NAMALWA (cell line): ENCODE data around the gene SYT9.
A peak's percentile ranks its signal among the peaks of the same experiment; 100 is the strongest.

ENCODE experiments used
- DNase-seq: peaks from one replicate; pipeline ENCODE4 v3.0.0-alpha.2; 2015; ENCODE audit warnings: low spot score

Gene SYT9

DNA sequence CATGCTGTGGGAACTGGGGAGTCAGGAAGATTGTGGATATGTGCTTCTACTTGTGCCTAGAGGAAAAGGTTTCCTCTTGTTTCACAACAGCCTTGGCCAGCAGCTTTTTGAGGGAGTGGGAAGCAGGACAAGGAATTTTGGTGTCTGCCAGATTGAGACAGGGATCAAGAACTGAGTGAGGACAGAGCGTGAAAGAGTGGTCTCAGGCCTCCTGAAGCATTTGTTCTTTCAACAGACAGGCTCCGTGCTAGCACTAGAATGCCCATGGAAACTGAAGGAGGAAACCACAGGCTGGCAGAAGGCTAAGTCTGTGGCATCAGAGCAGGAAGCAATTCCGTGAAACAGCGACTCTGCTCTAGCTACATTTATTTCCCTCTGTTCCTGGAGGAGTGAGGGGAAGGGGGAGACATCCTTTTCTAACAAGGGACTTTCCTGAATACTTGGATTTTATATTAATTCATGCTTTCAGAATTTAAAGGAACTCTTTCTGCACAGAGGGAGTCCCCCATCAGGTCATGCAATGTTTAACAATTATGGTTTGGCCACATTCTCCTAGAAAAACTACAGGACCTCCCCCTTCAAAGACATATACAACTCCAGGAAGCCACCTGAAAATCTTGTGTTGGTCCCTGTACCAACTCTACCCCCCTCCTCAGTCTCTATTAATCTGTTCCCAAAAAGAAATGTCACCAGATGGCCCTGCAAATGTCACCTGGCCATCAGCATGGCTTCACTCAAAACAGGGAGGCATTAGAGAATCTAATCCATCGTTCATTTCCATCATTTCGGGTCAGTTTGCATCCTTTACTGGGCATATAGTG, 96.1 kb downstream of the SYT9 start:
- no peak for DNase-seq

DNA sequence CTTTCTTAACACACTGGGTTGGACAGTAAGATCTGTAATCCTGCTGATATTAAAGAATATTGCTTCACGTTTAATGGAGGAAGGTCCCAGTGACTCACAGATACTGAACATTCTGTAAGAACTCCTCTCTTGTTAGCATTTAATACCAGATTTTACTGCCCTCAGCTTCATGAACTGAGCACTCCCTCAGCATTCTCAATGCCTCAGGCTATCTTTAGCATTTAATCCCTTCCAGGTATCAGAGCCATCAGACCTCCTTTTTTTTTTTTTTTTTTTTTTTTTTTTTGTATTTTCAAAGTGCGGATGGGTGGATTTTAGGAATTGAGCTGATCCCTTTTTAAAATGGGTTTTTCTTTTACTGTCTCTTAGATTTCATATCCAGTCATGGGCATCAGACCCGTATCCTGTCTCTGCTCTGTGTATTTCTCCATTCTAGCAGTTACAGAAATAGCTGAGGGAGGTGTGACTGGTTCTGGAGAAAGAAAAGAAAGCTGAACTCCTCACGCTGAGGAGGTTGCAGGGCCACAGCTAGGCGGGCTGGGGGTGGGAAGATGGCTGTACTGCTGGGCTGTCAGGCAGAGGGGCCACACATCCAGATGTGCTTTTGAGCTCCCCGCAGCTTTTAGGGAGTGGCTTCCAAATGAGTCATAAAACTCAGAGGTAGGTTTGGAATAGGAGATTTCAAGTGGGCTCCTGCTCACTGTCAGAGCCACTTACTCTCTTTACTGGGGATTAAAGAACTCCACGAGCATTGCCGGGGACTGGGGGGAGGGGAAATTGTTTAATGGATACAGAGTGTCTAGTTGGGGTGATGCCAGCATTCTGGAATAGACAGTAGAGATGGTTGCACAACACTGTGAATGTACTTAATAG, 97.0 kb downstream of the SYT9 start:
- no peak for DNase-seq

DNA sequence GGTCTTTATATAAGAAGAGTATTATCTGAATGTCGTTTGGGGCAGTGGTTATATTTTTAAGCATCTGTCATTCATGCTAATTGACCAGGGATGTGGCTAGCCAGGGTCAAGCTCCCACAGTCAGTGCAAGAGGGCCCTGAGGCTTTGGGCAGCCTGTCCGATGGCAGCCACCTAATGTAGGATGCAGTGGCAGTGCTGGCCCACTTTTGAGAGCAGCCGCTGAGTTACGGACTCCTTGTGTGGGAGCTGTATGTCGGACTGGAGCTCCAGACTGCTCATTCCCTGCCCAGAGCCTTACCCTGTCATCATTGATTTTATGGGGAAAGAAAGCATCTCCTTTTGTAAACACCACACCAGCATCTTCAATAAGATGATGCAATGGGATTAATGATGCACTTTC, 99.5 kb downstream of the SYT9 start:
- no peak for DNase-seq

DNA sequence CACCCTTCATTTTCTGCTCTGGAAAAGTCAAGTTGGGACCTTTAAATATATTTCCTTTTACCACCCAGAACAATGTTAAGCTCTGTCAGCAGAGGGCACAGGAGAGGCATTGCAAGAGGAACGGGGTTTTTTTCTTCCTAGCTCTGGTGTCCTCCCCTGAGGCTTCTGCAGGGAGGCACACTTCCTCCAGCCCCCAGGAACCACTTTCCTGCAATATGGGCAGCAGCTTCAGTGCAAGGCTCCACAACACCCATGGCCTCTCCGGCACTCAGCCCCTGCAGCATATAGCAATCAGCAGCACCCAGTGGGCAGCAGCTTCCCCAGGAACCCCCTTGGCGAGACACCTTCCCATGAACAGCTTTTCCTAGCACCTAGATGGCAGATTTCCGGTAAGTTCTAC, 101.4 kb downstream of the SYT9 start:
- DNase-seq = peak; percentile 70

DNA sequence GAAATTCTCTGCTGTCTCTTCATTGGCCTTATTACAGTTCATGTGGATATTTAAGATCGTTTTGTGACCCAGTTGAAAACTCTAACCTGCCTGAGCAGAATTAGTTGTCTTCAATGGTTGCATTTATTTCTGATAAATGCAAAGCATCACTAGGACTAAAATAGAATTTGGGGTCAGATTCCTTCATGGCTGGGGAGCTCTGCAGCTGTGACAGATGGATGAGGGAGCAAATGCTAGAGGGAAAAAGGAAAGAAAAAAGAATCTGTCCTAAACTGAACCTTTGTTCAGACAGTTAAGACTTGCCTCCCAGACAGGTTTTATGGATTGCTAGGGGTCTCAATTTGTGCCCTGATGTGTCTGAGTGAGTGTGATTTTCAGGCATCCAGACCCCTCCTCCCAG, 113.0 kb downstream of the SYT9 start:
- DNase-seq = no peak

DNA sequence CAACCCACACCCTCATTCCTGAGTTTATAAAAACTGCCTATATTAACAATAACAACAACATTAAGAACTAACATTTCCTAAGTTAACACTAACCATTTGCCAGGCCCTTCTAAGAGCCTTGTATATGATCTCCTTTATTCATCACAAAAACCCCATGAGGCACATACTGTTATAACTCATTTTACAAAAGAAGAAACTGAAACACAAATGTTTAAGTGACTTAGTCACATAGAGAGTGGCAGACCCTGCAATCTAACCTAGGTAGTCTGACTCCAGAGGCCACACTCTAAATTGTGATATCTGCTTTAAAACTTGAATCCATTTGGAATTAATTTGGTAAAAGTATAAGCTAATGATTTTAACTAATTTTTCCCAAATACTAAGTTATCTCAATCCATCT, 116.1 kb downstream of the SYT9 start:
- no peak for DNase-seq

DNA sequence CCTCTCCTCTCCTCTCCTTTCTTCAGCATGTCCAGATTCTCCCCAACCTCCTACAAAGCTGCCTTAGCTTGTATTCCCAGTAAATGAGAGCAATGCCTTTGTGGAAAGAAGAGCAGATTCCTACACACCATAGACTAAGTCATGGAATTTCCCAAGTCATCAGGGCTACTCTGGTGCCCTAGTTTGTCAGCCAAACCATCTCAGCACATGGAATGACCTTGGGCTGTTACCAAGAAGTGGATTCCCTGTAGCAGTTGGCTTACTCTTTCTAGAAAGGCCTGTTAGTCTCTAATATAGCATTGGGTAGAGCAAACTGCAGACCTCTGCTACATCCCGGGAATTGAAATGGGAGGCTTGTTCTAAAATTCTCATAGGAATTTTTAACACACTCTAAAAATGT, 124.7 kb downstream of the SYT9 start:
- no peak for DNase-seq

DNA sequence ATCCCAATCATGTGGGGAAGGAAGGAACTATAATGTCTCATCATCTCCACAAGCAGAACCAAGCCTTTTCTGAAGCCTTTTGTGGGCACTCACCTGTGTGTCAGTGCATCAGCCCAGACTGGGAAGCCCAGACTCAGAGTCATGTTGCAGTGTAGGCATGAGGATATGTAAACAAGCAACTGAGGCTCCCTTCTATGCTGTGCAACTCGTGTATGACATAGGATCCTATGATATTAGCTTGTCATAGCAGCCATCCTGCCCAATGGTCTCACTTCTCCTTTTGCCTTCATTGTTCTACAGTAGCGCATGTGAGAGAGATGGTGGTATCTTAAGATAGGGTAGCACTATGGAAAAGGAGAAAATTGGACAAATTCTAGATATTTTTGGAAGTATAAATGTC, 130.2 kb downstream of the SYT9 start:
- peak; percentile 8 for DNase-seq

DNA sequence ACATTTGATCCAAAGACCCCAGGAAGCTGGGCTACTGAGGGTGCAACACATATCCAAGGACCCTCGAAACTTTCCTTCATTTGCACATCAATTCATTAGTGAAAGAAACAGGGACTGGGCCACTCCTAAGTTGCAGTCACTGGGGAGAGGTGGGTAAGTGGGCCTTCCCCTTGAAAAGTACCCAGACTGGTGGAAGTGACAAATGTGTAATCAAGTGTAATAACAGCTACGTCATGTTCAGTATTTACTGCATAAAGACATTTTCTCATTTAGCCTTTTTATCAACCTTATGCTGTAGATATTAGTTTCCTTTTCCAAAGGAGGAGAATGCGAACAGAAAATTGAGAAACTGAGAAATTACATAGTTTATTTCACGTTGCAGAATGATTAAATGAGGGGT, 131.7 kb downstream of the SYT9 start:
- no peak for DNase-seq

DNA sequence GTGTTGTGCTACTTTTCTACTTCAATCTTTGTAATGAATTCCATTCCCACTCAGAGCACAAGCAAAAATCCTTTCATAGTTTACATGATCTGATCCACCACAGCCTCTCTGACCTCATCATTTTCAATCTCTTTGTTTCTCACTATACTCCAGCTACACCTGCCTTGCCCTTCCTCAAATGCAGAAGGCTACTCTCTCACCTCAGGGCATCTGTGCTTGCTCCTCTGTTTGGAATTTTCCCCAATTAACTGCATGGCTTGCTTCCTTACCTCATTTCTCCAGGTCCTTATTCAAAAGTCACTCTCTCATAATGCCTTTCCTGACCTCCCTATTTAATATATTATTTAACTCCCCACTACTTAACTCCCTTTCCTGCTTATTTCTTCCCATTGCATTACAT, 133.0 kb downstream of the SYT9 start:
- DNase-seq = no peak

DNA sequence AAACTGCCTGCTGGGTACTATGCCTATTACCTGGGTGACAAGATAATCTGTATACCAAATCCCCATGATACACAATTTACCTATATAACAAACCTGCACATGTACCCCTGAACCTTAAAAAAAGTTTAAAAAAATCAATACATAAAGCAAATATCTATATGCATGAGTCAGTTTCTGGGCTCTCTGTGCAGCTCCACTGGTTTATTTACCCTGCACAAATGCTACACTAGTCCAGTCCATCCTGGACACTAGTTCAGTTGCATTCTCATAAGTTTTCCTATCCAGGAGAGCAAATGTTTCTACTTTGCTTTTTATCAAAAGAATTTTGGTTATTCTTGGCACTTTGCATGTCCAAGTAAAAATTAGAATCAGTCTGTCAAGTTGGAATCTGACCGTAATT, 133.8 kb downstream of the SYT9 start:
- no peak for DNase-seq

DNA sequence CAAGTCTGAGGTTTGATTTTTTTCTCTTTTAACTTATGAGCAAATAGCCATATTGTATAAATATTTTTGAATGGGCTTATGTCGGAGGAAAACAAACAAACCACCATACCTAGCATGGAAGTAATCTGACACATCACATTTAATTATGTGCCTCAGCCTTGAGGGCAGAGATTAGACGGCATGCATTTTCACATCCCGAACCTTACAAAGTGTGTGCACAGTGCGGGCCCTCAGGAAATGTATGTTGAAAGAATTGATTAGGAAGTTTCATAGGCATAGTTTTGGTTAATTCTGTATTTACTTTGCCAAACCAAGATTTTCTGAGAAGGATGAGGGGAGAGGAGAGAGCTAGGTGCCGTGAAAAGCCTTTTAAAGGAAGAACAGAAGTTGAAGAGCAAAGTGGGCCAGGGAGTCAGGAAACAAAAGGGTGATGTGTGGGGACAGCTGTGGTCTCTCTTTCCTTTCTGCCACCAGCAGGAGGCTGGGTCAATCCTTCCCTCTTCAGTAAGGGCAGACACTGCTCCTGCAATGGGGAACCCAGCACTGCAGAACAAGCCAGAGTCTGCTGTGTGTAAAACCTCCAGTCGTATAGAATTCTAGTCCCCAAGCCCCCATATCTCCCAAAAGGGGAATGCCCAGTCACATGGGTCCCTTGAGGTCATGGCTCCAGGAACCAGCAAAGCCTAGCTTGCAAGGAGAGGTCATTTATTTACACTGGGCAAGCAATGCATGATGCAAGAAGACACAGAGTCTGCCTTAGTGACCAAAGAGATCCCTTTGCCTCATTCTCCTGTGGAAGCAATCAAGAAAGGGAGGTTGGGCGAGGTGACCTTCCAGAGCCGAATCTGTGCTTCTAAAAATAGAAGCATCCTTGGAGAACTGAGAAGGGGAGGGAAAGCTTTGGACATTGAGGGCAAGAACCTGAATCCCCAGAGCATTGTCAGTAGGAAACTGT, 162.5 kb downstream of the SYT9 start:
- DNase-seq = no peak

DNA sequence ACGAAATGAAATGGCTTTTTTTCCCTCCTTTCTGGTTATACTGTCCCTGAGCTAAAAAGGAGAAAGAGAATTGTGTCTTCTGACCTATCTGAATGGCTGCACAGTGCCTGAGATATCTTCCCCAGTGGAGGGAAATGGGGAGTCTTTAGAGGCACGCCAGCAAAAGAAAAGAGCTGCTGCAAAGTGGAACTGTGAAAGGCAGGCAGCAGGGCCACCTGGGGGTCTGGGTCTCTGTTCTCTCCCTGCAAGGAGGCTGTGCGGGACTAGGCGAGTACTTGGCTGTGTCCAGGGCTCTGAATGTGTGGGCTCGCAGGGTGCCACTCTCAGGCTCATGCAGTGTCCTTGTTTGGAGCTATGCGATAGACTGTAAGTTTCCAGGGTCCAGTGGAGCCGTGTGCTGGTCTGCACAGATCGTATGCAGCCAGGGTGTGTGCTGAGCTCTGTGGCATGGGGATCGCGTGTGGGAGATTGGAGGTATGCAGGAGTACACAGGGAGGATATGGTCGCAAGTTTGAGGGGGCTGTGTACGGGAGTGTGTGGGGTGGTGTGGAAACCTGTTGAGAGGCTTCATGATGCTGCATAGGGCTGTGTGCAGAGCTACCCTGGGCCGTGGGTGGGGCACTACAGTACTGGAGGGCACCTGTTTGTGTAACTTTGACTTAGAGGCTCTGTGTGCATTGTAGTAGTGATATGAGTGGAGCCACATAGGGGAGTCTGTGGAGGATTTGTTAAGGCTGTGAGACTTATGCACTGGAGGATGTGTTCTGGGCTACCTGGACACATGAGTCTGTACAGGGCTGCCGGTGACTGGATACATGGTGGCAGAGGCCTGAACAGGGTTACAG, 163.5 kb downstream of the SYT9 start:
- DNase-seq = no peak

DNA sequence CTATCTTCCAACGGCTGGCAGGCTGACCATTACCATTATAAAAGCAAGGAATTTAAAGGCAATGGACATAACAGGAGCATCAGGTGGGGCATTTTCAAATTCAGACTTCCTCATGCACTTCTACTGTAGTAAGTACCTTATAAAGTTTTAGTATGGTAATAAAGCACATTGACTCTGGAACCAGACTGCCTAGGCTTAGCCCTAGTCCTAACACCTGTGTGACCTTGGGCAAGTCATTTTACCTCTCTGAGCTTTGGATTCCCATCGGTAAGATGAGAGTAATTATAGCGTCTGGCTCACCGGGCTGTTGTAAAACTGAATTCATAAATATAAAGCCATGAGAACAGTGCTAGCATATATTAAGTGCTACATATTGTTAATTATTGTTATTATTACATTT, 164.4 kb downstream of the SYT9 start:
- no peak for DNase-seq

DNA sequence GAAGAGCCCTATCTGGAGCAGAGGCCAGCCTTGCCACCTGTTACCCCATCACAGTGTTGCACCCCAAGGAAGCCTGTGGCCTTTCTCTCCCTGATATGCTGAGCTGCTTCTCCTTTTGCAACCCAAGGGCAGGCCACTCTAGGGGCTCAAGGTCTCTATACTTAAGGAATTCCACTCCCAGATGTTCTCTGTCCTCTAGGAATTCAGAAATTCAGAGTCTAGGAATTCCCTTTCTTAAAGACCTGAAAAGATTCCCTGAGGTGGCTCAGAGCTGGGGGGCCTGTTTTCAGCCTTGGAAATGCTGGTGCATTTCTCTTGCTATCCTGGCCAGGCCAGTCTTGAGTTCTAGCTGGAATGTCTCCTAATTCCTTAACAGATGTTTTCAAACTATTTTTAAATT, 165.6 kb downstream of the SYT9 start:
- DNase-seq = no peak

DNA sequence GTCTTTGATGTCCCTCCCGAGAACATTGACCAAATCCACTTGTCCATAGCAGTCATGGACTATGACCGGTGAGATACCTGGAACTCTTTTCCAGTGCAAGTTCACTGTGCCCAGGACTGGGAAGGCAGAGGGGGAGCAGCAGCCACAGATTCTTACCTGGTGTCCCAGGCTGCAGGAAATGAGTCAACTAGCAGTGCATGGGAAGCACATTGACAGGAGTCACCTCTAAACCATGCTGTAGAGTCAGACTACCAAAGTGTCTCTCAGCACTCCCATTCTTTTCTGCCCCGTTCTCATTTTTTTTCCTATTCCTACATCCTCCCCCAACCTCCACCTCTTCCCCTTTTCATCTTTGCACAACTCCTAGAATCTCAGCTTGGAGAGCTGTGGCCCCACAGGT, 166.4 kb downstream of the SYT9 start:
- no peak for DNase-seq

DNA sequence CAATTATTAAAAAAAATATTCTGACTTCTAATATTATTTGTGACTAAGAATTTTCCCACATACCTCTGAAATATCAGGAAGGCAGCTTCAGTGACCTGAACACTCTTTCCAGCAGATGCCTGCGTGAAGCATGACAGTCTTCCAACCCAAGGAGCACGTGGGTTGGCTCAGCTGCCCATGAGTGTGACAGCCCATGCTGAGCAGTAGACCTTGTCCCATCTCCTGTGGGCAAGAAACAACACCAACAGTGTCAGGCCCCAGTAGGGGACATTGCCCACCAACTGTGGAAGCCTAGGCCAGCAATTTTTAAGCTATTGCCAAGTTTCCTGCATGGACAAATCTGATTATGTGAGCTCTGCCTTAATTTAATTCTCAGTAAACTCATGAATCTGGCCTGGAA, 167.2 kb downstream of the SYT9 start:
- no peak for DNase-seq

DNA sequence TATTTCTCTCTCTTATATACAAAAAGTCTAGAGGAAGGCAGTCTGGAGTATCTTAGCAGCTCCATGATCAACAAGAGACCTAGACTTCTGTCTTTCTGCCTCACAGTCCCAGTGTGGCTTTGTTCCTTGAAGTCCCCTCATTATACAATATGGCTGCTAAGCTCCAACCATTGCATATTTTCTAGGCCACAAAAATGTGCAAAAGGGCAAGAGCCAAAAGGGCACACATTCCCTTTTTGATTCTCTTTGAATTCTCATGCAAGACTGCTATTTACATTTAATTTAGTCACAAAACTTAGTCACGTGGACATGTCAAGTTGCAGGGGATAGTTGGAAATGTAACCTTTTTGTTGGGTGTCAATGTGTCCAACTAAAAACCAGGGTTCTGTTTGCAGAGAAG, 169.4 kb downstream of the SYT9 start:
- no peak for DNase-seq

DNA sequence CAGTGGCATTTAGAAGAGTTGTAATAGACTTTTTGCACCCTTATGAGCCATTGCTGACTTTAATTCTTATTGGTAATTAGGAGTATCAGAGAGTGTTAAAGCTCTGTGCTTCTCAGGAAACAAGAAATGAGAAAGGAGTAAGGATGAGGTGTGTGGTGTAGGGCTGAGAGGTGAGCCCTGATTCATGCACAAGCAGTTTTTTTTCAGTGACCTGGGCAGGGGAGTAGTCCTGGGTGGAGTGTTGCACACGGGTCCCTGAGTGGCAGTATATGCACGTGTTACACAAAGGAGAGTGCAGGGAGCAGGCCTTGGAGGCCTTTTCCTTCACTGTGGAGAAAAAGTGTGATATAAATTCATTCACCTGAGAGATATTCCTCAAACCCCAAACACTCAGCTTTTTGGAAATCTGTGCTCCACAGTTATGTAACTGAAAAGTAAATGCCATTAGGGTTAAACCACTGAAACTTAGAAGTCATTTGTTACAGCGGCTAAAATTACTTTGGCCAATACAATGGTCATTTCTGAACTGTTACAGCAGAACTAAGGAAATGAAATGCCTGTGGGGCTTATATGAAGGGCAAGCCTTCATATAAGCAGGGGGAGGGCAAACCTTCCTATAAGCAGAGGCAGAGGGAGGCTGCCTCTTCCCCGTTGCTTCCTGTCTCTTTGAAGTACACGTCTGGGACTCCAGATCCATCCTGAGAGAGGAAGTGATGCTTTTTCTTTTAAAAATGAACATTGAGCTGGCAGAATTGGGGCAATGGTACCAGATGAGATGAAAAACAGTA, 171.0 kb downstream of the SYT9 start:
- no peak for DNase-seq

DNA sequence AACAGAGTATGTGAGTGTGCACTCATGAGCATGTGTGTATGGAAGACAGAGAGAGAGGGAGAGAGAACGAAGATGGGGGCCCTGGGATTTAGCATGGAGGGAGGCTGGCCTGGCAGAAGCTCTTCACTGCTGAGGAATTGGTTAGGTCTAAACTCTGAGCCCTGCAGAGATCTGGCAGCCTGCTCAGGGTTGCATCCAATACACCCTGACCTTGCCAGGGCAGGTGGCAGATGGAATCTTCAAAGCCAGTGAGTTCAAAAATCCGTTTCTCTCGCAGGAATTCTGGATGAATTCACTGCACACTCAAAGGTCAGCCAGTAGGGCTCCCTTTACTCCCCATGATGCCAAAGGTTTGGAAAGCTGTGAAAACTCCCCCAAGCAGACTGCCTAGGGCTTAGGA, 172.2 kb downstream of the SYT9 start:
- no peak for DNase-seq

DNA sequence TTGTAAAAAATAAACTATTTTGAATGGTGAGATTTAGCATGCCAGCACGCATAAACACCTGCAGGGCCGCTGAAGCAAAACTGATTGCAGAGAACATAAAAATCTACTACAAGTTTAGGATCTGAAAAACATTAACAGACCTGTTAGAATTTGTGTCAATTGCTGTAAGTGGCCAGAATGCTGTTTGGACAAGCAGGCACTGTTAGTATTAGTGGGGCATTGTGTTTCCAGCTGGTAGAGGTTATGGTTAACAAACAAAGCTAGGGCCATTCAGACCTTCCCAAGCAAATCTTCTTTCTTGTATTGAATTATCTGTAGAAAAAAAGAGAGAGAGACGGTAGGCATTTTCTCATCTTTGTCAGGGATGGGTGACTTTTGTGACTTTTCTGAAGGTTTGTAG, 176.0 kb downstream of the SYT9 start:
- DNase-seq = no peak
